CD4-positive, alpha-beta memory T cell (primary cell): ENCODE data around the gene UVSSA. TPM values are rescaled to one million over a fixed set of nuclear protein-coding genes. Genes with fewer than 3 reads are reported as not detected.
"Not testable (repeated sequence)": the region's sequence is repeated elsewhere in the genome, so short reads cannot be mapped to it uniquely, and the experiment has no call there.

Source experiments
- CTCF ChIA-PET: fragments of 350-600 bp; sonication (Branson Sonifier 250); formaldehyde crosslinking; loops from one replicate; lab custom pipeline; 2021; ENCODE audit warnings: inconsistent platforms; ENCODE audit not compliant: partially characterized antibody; lab: Charles Lee
- POLR2A ChIA-PET: fragments of 350-600 bp; sonication (Branson Sonifier 250); formaldehyde crosslinking; loops from one replicate; lab custom pipeline; 2021; ENCODE audit not compliant: partially characterized antibody; lab: Charles Lee
- DNase-seq, 5 donors: peaks; one replicate each; pipeline versions ENCODE4 v3.0.0 to v3.0.0-alpha.2; 2020 to 2022; ENCODE audit warnings: mixed read lengths in 1 of 5
- H3K27ac ChIP-seq: one replicate; pipeline ENCODE4 v1.7.0; 2013; ENCODE audit warnings: low read depth, low read length
- H3K27me3 ChIP-seq: 2 replicates; pipeline ENCODE4 v1.7.0; 2013; ENCODE audit warnings: mild to moderate bottlenecking, low read length, moderate library complexity; ENCODE audit not compliant: insufficient read depth
- H3K36me3 ChIP-seq: 2 replicates; pipeline ENCODE4 v1.7.0; 2013; ENCODE audit warnings: mild to moderate bottlenecking, low read length, moderate library complexity; ENCODE audit not compliant: insufficient read depth
- H3K4me1 ChIP-seq: 2 replicates; pipeline ENCODE4 v1.7.0; 2013; ENCODE audit warnings: mild to moderate bottlenecking, low read length, moderate library complexity; ENCODE audit not compliant: insufficient read depth
- H3K4me3 ChIP-seq, 2 donors: one replicate each; pipeline ENCODE4 v1.7.0; 2013; ENCODE audit warnings: low read length in 2 of 2, mild to moderate bottlenecking in 1 of 2
- H3K9me3 ChIP-seq, 2 donors: one replicate each; pipeline ENCODE4 v1.7.0; 2013; ENCODE audit warnings: low read length in 2 of 2, control low read depth in 1 of 2; ENCODE audit not compliant: control insufficient read depth in 1 of 2
- H3K27ac Mint-ChIP-seq, 7 donors: one replicate each; pipeline ENCODE4 v1.8.0; 2020 to 2021; ENCODE audit warnings: mixed read lengths in 7 of 7, mild to moderate bottlenecking in 6 of 7, inconsistent platforms in 3 of 7, moderate library complexity in 3 of 7
- H3K27me3 Mint-ChIP-seq, 2 donors: one replicate each; pipeline ENCODE4 v1.8.0; 2020 to 2021; ENCODE audit warnings: mixed read lengths in 2 of 2
- H3K36me3 Mint-ChIP-seq, 2 donors: one replicate each; pipeline ENCODE4 v1.8.0; 2020 to 2021; ENCODE audit warnings: mixed read lengths in 2 of 2, inconsistent platforms in 1 of 2, mild to moderate bottlenecking in 1 of 2
- H3K4me1 Mint-ChIP-seq, 4 donors: one replicate each; pipeline ENCODE4 v1.8.0; 2020 to 2021; ENCODE audit warnings: mixed read lengths in 4 of 4, mild to moderate bottlenecking in 1 of 4
- H3K4me3 Mint-ChIP-seq, 8 donors: one replicate each; pipeline ENCODE4 v1.8.0; 2020 to 2021; ENCODE audit warnings: mixed read lengths in 8 of 8, mild to moderate bottlenecking in 7 of 8, moderate library complexity in 6 of 8, inconsistent platforms in 3 of 8
- H3K9me3 Mint-ChIP-seq, 8 donors: one replicate each; pipeline ENCODE4 v1.8.0; 2020 to 2021; ENCODE audit warnings: mixed read lengths in 8 of 8, mild to moderate bottlenecking in 5 of 8, inconsistent platforms in 3 of 8, moderate library complexity in 1 of 8
- intact Hi-C: fragments of 100-400 bp; cut with micrococcal nuclease; formaldehyde crosslinking; loops from one replicate; pipeline ENCODE4 v1.15.1; 2023
- polyA plus RNA-seq, 2 donors: library from polyadenylated mRNA; unstranded; fragments of 300-500 nt; fragmentation: Illumina TruSeq; gene quantifications; one replicate each; pipeline ENCODE4 v1.2.3, GENCODE V29; 2021
- total RNA-seq, 2 experiments: library from RNA; stranded (reverse); gene quantifications; one replicate each; pipeline ENCODE4 v1.2.3, GENCODE V29; 2021

Gene UVSSA
- total and polyA plus RNA-seq, 4 experiments from 2014 or later = 2.4 to 44.6 (median 25.6) TPM

DNA sequence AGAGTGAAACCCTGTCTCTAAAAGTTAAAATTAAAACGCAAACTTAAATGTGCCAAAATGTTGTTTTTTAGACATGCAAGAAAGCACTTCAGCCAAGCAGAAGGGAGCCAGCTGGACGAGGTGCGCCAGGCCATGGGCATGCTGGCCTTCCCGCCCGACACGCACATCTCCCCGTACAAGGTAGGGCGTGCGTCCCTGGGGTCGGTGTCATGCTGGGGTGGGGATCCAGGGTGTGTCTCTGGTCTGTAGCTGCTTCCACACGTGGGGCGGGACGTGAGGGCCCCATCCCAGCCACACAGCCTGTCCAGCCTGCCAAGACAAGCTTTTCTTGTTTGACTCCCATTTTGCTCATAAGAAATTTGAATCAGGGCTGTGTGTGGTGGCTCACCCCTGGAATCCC is 14.3 kb upstream of the UVSSA start:
- Histone ChIP-seq H3K4me1 (peaks cover 46% of the 10 kb centered on the region), H3K9me3 (no peaks in the 10 kb centered on the region), H3K27me3 (no peaks in the 10 kb centered on the region), H3K36me3 (peaks cover 38% of the 10 kb centered on the region), H3K27ac (no peak overlapping the region), H3K4me3 (no peak overlapping the region)
- CTCF ChIA-PET = interaction anchor here (1.0 to 1.2 kb wide), 2 partner anchors 13 to 15 kb away, joined by 3 to 5 read pairs; partner anchors contain the start of gene UVSSA
- Mint-ChIP-seq H3K9me3 (peaks cover 0 to 2% (median 0%) of the 10 kb centered on the region in 8 donors), H3K27ac (peak overlapping the region in 3 of 7 donors; percentile 29 to 46 (median 36)), H3K27me3 (no peaks in the 10 kb centered on the region), H3K4me3 (no peak overlapping the region), H3K4me1 (peaks cover 24 to 72% (median 42%) of the 10 kb centered on the region in 4 donors), H3K36me3 (peaks cover 28 to 51% of the 10 kb centered on the region in 2 donors)
- DNase-seq = no peak
- POLR2A ChIA-PET = interaction anchor here (1.2 to 7.4 kb wide), 3 partner anchors 14 to 84 kb away, joined by 6 to 93 read pairs (median 9); partner anchors contain the start of genes CTBP1, MAEA and UVSSA
- intact Hi-C loops = no loop called here

DNA sequence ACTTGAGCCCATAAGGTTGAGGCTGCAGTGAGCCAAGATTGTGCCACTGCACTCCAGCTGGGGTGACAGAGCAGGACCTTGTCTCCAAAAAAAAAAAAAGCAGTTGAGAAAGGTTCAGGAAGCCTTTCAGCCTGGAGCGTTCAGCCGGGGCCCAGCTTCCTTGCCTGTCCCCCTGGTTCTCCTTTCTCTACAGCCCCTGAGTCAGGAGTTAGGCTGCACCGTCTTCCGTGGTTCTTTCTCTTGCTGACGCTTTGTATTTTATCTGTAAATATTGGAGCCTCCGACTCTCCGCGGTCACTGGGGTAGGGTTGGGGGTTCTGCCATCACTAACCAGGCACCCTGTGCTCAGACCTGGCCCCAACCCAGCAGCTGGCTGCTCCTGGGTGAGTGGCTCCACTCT is 13.8 kb upstream of the UVSSA start:
- H3K27me3 ChIP-seq = no peaks in the 10 kb centered on the region
- H3K4me3 Mint-ChIP-seq = no peak overlapping the region
- intact Hi-C loops = no loop called here
- peak overlapping the region in 1 of 7 donors; percentile 17 for H3K27ac Mint-ChIP-seq
- peaks cover 46% of the 10 kb centered on the region for H3K4me1 ChIP-seq
- H3K4me3 ChIP-seq = no peak overlapping the region
- CTCF ChIA-PET = interaction anchor here (1.2 kb wide), 1 partner anchor 13 kb away, joined by 5 read pairs; no protein-coding TSS in a partner anchor
- H3K36me3 Mint-ChIP-seq = peaks cover 31 to 53% of the 10 kb centered on the region in 2 donors
- peaks cover 25 to 70% (median 43%) of the 10 kb centered on the region in 4 donors for H3K4me1 Mint-ChIP-seq
- peaks cover 43% of the 10 kb centered on the region for H3K36me3 ChIP-seq
- H3K9me3 Mint-ChIP-seq = peaks cover 0 to 2% (median 0%) of the 10 kb centered on the region in 8 donors
- no peak for DNase-seq
- no peaks in the 10 kb centered on the region for H3K9me3 ChIP-seq
- no peak overlapping the region for H3K27ac ChIP-seq
- POLR2A ChIA-PET = interaction anchor here (1.6 to 7.4 kb wide), 2 partner anchors 13 to 85 kb away, joined by 9 to 93 read pairs; partner anchors contain the start of genes CTBP1 and UVSSA
- H3K27me3 Mint-ChIP-seq = no peaks in the 10 kb centered on the region

DNA sequence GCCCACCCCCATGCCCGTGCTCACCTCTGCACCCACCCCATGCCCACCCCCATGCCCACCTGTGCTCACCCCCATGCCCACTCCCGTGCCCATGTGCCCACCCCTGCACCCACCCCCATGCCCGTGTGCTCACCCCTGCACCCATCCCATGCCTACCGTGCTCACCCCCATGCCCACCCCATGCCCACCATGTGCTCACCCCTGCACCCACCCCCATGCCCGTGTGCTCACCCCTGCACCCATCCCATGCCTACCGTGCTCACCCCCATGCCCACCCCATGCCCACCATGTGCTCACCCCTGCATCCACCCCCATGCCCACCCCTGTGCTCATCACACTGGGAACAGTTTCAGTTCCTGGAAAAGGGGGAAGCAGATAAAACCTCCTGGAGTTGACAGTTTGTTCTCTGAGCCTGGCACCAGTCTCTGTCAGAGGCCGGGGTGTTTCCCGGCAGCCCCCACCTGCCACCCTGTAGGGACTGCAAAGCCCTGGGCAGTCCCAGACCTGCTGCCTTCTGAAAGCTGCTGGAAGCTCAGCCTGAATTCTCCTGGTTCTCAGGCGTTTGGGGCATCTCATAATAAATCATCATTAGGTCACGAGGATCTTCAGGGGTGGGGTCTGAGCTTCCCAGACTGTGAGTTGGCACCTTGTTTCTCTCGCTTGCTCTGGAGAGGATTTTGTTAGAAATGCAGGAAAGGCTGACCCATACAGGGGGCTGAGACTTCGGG is 13.0 kb upstream of the UVSSA start:
- peak overlapping the region in 3 of 7 donors; percentile 22 to 48 (median 47) for H3K27ac Mint-ChIP-seq
- H3K36me3 Mint-ChIP-seq = peaks cover 33 to 56% of the 10 kb centered on the region in 2 donors
- H3K9me3 ChIP-seq, H3K4me3 Mint-ChIP-seq, H3K27me3 Mint-ChIP-seq, DNase-seq, CTCF ChIA-PET, H3K27me3 ChIP-seq, H3K9me3 Mint-ChIP-seq, intact Hi-C loops, H3K4me3 ChIP-seq, H3K27ac ChIP-seq: not testable (repeated sequence)
- H3K4me1 Mint-ChIP-seq = peaks cover 23 to 62% (median 42%) of the 10 kb centered on the region in 4 donors
- POLR2A ChIA-PET = interaction anchor here (1.6 to 7.4 kb wide), 2 partner anchors 13 to 85 kb away, joined by 9 to 93 read pairs; partner anchors contain the start of genes CTBP1 and UVSSA
- peaks cover 38% of the 10 kb centered on the region for H3K4me1 ChIP-seq
- peaks cover 47% of the 10 kb centered on the region for H3K36me3 ChIP-seq

DNA sequence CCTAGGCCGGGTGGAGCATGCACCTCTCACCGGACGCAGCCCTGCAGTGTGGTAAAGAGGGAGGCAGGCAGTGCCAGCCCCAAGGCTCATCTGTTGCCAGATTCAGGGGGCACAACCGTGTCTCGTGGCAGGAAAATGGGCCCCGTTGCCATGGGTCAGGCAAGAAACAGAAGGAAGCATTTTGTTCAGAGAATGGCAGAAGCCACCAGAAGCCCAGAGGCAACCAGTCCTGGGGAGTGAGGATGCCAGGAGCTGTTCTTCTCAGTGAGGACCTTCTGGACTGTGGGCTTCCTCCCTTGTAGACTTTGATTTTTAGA is 12.5 kb upstream of the UVSSA start:
- Mint-ChIP-seq H3K36me3 (peaks cover 33 to 55% of the 10 kb centered on the region in 2 donors), H3K4me3 (no peak overlapping the region), H3K9me3 (peaks cover 0 to 2% (median 0%) of the 10 kb centered on the region in 8 donors), H3K4me1 (peaks cover 18 to 57% (median 37%) of the 10 kb centered on the region in 4 donors), H3K27ac (peak overlapping the region in 4 of 7 donors; percentile 22 to 91 (median 48)), H3K27me3 (no peaks in the 10 kb centered on the region)
- peaks cover 33% of the 10 kb centered on the region for H3K4me1 ChIP-seq
- ChIA-PET POLR2A (interaction anchor here (7.4 kb wide), 1 partner anchor 12 kb away, joined by 93 read pairs; the partner anchor contains the start of gene UVSSA), CTCF (no interaction called here)
- no peaks in the 10 kb centered on the region for H3K9me3 ChIP-seq
- intact Hi-C loops = no loop called here
- H3K4me3 ChIP-seq = no peak overlapping the region
- DNase-seq = no peak
- no peak overlapping the region for H3K27ac ChIP-seq
- no peaks in the 10 kb centered on the region for H3K27me3 ChIP-seq
- peaks cover 53% of the 10 kb centered on the region for H3K36me3 ChIP-seq

DNA sequence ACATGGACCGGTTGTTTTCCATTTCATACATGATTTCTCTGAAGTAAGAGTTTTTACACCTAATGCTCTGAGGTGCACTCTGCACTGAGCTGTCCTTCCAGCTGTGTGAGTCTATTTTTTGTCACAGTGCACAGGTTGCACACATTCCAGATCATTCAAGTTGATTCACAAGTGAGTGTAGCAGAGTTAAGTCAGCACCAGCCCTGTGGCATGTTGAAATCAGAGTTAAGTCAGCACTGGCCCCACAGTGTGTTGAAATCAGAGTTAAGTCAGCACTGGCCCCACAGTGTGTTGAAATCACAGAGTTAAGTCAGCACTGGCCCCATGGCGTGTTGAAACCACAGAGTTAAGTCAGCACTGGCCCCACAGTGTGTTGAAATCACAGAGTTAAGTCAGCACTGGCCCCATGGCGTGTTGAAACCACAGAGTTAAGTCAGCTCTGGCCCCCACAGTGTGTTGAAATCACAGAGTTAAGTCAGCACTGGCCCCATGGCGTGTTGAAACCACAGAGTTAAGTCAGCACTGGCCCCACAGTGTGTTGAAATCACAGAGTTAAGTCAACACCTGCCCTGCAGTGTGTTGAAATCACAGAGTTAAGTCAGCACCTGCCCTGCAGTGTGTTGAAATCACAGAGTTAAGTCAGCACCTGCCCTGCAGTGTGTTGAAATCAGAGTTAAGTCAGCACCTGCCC is 11.7 kb upstream of the UVSSA start:
- H3K36me3 ChIP-seq = peaks cover 59% of the 10 kb centered on the region
- H3K4me3 Mint-ChIP-seq, DNase-seq, H3K27me3 ChIP-seq, H3K4me3 ChIP-seq, H3K9me3 Mint-ChIP-seq, H3K27me3 Mint-ChIP-seq, H3K27ac ChIP-seq, CTCF ChIA-PET, H3K9me3 ChIP-seq, intact Hi-C loops: not testable (repeated sequence)
- POLR2A ChIA-PET = interaction anchor here (7.4 kb wide), 1 partner anchor 11 kb away, joined by 93 read pairs; the partner anchor contains the start of gene UVSSA
- Mint-ChIP-seq H3K27ac (peak overlapping the region in 6 of 7 donors; percentile 9 to 91 (median 45)), H3K4me1 (peaks cover 18 to 49% (median 31%) of the 10 kb centered on the region in 4 donors), H3K36me3 (peaks cover 33 to 55% of the 10 kb centered on the region in 2 donors)
- H3K4me1 ChIP-seq = peaks cover 25% of the 10 kb centered on the region

DNA sequence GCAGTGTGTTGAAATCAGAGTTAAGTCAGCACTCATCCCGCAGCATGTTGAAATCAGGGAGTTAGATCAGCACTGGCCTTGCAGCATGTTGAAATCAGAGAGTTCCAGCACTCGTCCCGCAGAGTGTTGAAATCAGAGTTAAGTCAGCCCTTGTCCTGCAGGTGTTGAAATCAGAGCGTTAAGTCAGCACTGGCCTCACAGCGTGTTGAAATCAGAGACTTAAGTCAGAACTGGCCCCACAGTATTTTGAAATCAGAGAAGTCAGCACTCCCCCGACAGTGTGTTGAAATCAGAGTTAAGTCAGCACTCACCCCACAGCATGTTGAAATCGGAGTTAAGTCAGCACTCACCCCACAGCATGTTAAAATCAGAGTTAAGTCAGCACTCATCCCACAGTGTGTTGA is 10.9 kb upstream of the UVSSA start:
- Histone ChIP-seq H3K36me3 (peaks cover 63% of the 10 kb centered on the region), H3K27ac (no peak overlapping the region), H3K4me1 (peaks cover 17% of the 10 kb centered on the region), H3K4me3 (no peak overlapping the region), H3K27me3 (no peaks in the 10 kb centered on the region), H3K9me3 (no peaks in the 10 kb centered on the region)
- CTCF ChIA-PET = no interaction called here
- Mint-ChIP-seq H3K4me1 (peaks cover 13 to 42% (median 24%) of the 10 kb centered on the region in 4 donors), H3K36me3 (peaks cover 35 to 54% of the 10 kb centered on the region in 2 donors), H3K9me3 (peaks cover 0 to 2% (median 0%) of the 10 kb centered on the region in 8 donors), H3K27ac (peak overlapping the region in 4 of 7 donors; percentile 8 to 38 (median 29)), H3K27me3 (no peaks in the 10 kb centered on the region), H3K4me3 (no peak overlapping the region)
- intact Hi-C loops = no loop called here
- POLR2A ChIA-PET = no interaction called here
- DNase-seq = no peak
